Cardiac muscle cell (in vitro differentiated cells and primary cell): ENCODE results near the gene RNF141. TPM values are rescaled to one million over a fixed set of nuclear protein-coding genes. Genes with fewer than 3 reads are reported as not detected.

Experiments used
- DNase-seq, 2 donors: peaks; one replicate each; pipeline versions ENCODE4 v3.0.0 to v3.0.0-alpha.2; 2010 to 2017; ENCODE audit warnings: low read depth in 1 of 2, low spot score in 1 of 2
- H3K27ac ChIP-seq: fragments of 200-600 bp; sonication (generic); 2 replicates; pipeline ENCODE4 v1.5.1; 2016
- H3K27me3 ChIP-seq: fragments of 200-600 bp; sonication (generic); 2 replicates; pipeline ENCODE4 v1.6.0; 2016; ENCODE audit warnings: control low read depth
- H3K36me3 ChIP-seq: fragments of 200-600 bp; sonication (generic); 2 replicates; pipeline ENCODE4 v1.5.1; 2016; ENCODE audit warnings: control low read depth
- H3K4me1 ChIP-seq: fragments of 200-600 bp; sonication (generic); 2 replicates; pipeline ENCODE4 v1.8.1; 2017; ENCODE audit warnings: low read depth, mild to moderate bottlenecking, mixed run types
- H3K4me3 ChIP-seq: fragments of 200-600 bp; sonication (generic); 2 replicates; pipeline ENCODE4 v1.5.1; 2016; ENCODE audit warnings: mild to moderate bottlenecking
- H3K9me3 ChIP-seq: fragments of 200-600 bp; sonication (generic); 2 replicates; pipeline ENCODE4 v1.5.1; 2017; ENCODE audit warnings: low read depth, mild to moderate bottlenecking, control low read depth
- CTCF ChIP-seq: IDR thresholded peaks from 2 replicates; pipeline ENCODE4 v1.5.1; 2012; ENCODE audit warnings: low read depth, mild to moderate bottlenecking, low read length
- polyA plus RNA-seq: library from polyadenylated mRNA; unstranded; fragments of >200 nt; fragmentation: Nextera tagmentation; extraction: Ambion mirVana; gene quantifications from 2 replicates; pipeline ENCODE4 v1.2.1, GENCODE V29; 2016
- total RNA-seq: library from RNA; depleted of rRNA; stranded (reverse); fragments of >200 nt; gene quantifications from 2 replicates; pipeline ENCODE4 v1.2.3, GENCODE V29; 2016

The RNF141 gene
- total and polyA plus RNA-seq, 2 experiments from 2014 or later, result 12.4 to 19.9 TPM

- no peak for DNase-seq
- H3K4me3 ChIP-seq, result no peak overlapping the region
- no peak for TF ChIP-seq CTCF
- H3K36me3 ChIP-seq, result no peaks in the 10 kb centered on the region
- peaks cover 5% of the 10 kb centered on the region for H3K27me3 ChIP-seq
- no peak overlapping the region for H3K27ac ChIP-seq
- no peaks in the 10 kb centered on the region for H3K4me1 ChIP-seq
- H3K9me3 ChIP-seq, result no peaks in the 10 kb centered on the region
Measured at GRCh38 chr11:10488121-10488933, 52.7 kb downstream of the RNF141 start.

GRCh38 chr11:10487002-10487647 lies 53.9 kb downstream of the RNF141 start:
- no peak for DNase-seq
- no peak overlapping the region for H3K27ac ChIP-seq
- no peak for TF ChIP-seq CTCF

GRCh38 chr11:10486161-10486840 lies 54.7 kb downstream of the RNF141 start:
- no peaks in the 10 kb centered on the region for H3K36me3 ChIP-seq
- H3K4me1 ChIP-seq, result no peaks in the 10 kb centered on the region
- H3K9me3 ChIP-seq, result no peaks in the 10 kb centered on the region
- no peak overlapping the region for H3K4me3 ChIP-seq
- no peak for TF ChIP-seq CTCF
- DNase-seq, result no peak
- no peak overlapping the region for H3K27ac ChIP-seq
- H3K27me3 ChIP-seq, result peaks cover 5% of the 10 kb centered on the region

More at GRCh38 chr11:10487002-10487647, 53.9 kb downstream of the RNF141 start:
- H3K27me3 ChIP-seq, result peaks cover 5% of the 10 kb centered on the region
- no peaks in the 10 kb centered on the region for H3K9me3 ChIP-seq
- no peak overlapping the region for H3K4me3 ChIP-seq
- H3K36me3 ChIP-seq, result no peaks in the 10 kb centered on the region
- H3K4me1 ChIP-seq, result no peaks in the 10 kb centered on the region

GRCh38 chr11:10485646-10486045 lies 55.3 kb downstream of the RNF141 start:
- TF ChIP-seq CTCF, result no peak
- H3K4me3 ChIP-seq, result no peak overlapping the region
- no peak for DNase-seq
- no peak overlapping the region for H3K27ac ChIP-seq
- no peaks in the 10 kb centered on the region for H3K4me1 ChIP-seq
- no peaks in the 10 kb centered on the region for H3K9me3 ChIP-seq
- H3K36me3 ChIP-seq, result no peaks in the 10 kb centered on the region
- peaks cover 5% of the 10 kb centered on the region for H3K27me3 ChIP-seq

- no peak overlapping the region for H3K27ac ChIP-seq
- no peaks in the 10 kb centered on the region for H3K4me1 ChIP-seq
- no peak for DNase-seq
- no peaks in the 10 kb centered on the region for H3K9me3 ChIP-seq
- H3K4me3 ChIP-seq, result no peak overlapping the region
- H3K36me3 ChIP-seq, result no peaks in the 10 kb centered on the region
- no peak for TF ChIP-seq CTCF
- peaks cover 5% of the 10 kb centered on the region for H3K27me3 ChIP-seq
Measured at GRCh38 chr11:10484461-10485180, 56.4 kb downstream of the RNF141 start.
